Osteoblast (primary cell): ENCODE data around the gene COL24A1. TPM values are rescaled to one million over a fixed set of nuclear protein-coding genes. Genes with fewer than 3 reads are reported as not detected.
"Not testable (repeated sequence)": the region's sequence is repeated elsewhere in the genome, so short reads cannot be mapped to it uniquely, and the experiment has no call there.

Source experiments
- DNase-seq: peaks from one replicate; pipeline ENCODE4 v3.0.0; 2011; ENCODE audit warnings: low spot score, mixed read lengths; ENCODE audit not compliant: insufficient read length; ENCODE audit errors: missing footprints
- H2AFZ ChIP-seq: 2 replicates; pipeline ENCODE4 v1.6.0; 2011; ENCODE audit warnings: mild to moderate bottlenecking, low read length
- H3K27ac ChIP-seq: 2 replicates; pipeline ENCODE4 v1.5.1; 2011; ENCODE audit warnings: mild to moderate bottlenecking, low read depth, low read length, moderate library complexity
- H3K27me3 ChIP-seq: 2 replicates; pipeline ENCODE4 v1.6.0; 2012; ENCODE audit warnings: mild to moderate bottlenecking, control low read depth, inconsistent platforms, low read length, moderate library complexity; ENCODE audit not compliant: insufficient read depth
- H3K36me3 ChIP-seq: 2 replicates; pipeline ENCODE4 v1.5.1; 2011; ENCODE audit warnings: mild to moderate bottlenecking, low read length, control low read depth, moderate library complexity; ENCODE audit not compliant: insufficient read depth
- H3K4me1 ChIP-seq: 2 replicates; pipeline ENCODE4 v1.5.1; 2011; ENCODE audit warnings: mild to moderate bottlenecking, low read length, control low read depth, moderate library complexity; ENCODE audit not compliant: insufficient read depth
- H3K4me2 ChIP-seq: 2 replicates; pipeline ENCODE4 v1.6.0; 2011; ENCODE audit warnings: mild to moderate bottlenecking, low read length; ENCODE audit not compliant: insufficient read depth
- H3K4me3 ChIP-seq: fragments of 200-600 bp; sonication (generic); 3 replicates; pipeline ENCODE4 v1.5.1; 2012; ENCODE audit warnings: mild to moderate bottlenecking, low read length, inconsistent platforms; ENCODE audit not compliant: insufficient read depth
- H3K79me2 ChIP-seq: 2 replicates; pipeline ENCODE4 v1.6.0; 2012; ENCODE audit warnings: mild to moderate bottlenecking, low read length, control low read depth, inconsistent platforms; ENCODE audit not compliant: insufficient read depth
- H3K9me3 ChIP-seq: 2 replicates; pipeline ENCODE4 v1.5.1; 2011; ENCODE audit warnings: low read depth, low read length, control low read depth
- H4K20me1 ChIP-seq: 2 replicates; pipeline ENCODE4 v1.6.0; 2012; ENCODE audit warnings: mild to moderate bottlenecking, low read length, control low read depth; ENCODE audit not compliant: insufficient read depth
- total RNA-seq: library from RNA; depleted of rRNA; stranded (reverse); fragments of >200 nt; gene quantifications from 2 replicates; pipeline ENCODE4 v1.2.3, GENCODE V29; 2012
- TF ChIP-seq, protein P1 (sequence below): IDR thresholded peaks from 2 replicates; pipeline ENCODE4 v1.5.1; 2011; ENCODE audit warnings: mild to moderate bottlenecking, low read depth, low read length, moderate library complexity; ENCODE audit errors: extremely low read depth

The COL24A1 gene
- total RNA-seq, 1 donor = 1.1 TPM

DNA sequence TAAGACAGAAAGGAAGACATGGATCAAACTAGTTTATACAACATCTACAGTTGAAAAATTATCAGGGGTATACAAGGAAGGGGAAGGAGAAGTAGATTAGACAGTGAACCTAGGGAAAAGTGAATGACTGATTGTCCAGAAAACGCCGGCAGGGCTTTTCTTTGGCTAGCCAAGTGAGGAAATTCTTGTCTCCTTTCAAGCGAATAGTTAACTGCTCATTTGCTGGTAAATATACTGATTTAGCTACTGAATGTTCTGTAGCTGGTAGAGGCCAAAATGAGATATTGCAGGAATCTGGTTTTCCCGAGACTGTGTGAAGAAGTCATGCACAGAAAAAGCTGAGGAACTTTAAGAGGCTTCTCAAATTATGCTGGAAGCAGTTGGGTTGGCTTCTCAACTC lies 319.8 kb downstream of the COL24A1 start:
- DNase-seq = no peak
- H3K36me3 ChIP-seq = no peaks in the 10 kb centered on the region
- no peak overlapping the region for H2AFZ ChIP-seq
- H3K27ac ChIP-seq = no peak overlapping the region
- H3K4me1 ChIP-seq = no peaks in the 10 kb centered on the region
- no peaks in the 10 kb centered on the region for H3K9me3 ChIP-seq
- no peaks in the 10 kb centered on the region for H4K20me1 ChIP-seq
- H3K27me3 ChIP-seq = peaks cover 3% of the 10 kb centered on the region
- no peak overlapping the region for H3K4me3 ChIP-seq
- TF ChIP-seq, protein P1, sequence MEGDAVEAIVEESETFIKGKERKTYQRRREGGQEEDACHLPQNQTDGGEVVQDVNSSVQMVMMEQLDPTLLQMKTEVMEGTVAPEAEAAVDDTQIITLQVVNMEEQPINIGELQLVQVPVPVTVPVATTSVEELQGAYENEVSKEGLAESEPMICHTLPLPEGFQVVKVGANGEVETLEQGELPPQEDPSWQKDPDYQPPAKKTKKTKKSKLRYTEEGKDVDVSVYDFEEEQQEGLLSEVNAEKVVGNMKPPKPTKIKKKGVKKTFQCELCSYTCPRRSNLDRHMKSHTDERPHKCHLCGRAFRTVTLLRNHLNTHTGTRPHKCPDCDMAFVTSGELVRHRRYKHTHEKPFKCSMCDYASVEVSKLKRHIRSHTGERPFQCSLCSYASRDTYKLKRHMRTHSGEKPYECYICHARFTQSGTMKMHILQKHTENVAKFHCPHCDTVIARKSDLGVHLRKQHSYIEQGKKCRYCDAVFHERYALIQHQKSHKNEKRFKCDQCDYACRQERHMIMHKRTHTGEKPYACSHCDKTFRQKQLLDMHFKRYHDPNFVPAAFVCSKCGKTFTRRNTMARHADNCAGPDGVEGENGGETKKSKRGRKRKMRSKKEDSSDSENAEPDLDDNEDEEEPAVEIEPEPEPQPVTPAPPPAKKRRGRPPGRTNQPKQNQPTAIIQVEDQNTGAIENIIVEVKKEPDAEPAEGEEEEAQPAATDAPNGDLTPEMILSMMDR = no peak
- no peaks in the 10 kb centered on the region for H3K79me2 ChIP-seq
- no peak overlapping the region for H3K4me2 ChIP-seq

DNA sequence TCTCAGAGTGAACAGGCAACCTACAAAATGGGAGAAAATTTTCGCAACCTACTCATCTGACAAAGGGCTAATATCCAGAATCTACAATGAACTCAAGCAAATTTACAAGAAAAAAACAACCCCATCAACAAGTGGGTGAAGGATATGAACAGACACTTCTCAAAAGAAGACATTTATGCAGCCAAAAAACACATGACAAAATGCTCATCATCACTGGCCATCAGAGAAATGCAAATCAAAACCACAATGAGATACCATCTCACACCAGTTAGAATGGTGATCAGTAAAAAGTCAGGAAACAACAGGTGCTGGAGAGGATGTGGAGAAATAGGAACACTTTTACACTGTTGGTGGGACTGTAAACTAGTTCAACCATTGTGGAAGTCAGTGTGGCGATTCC lies 323.4 kb downstream of the COL24A1 start:
- DNase-seq, H4K20me1 ChIP-seq, H3K4me1 ChIP-seq, H3K36me3 ChIP-seq, H3K79me2 ChIP-seq, H3K27me3 ChIP-seq, H3K4me2 ChIP-seq, H3K27ac ChIP-seq, H3K4me3 ChIP-seq, H3K9me3 ChIP-seq, H2AFZ ChIP-seq: not testable (repeated sequence)

DNA sequence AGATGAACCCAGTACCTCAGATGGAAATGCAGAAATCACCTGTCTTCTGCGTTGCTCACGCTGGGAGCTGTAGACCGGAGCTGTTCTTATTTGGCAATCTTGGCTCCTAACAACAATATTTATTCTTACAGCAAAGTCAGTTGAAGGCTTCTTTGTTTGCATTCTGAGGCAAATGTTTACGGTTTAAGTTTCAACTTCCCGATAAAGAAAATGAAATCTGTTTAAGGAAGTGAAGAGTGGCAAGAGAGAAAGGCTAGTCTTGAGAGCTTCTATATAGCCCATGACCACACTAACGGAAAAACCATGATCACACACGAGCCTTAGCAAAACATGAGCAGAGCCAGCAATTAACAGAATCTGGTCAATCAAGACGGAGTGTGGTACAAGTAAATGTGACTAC lies 325.7 kb downstream of the COL24A1 start:
- DNase-seq = no peak
- Histone ChIP-seq H3K27ac (no peak overlapping the region), H2AFZ (no peak overlapping the region)

DNA sequence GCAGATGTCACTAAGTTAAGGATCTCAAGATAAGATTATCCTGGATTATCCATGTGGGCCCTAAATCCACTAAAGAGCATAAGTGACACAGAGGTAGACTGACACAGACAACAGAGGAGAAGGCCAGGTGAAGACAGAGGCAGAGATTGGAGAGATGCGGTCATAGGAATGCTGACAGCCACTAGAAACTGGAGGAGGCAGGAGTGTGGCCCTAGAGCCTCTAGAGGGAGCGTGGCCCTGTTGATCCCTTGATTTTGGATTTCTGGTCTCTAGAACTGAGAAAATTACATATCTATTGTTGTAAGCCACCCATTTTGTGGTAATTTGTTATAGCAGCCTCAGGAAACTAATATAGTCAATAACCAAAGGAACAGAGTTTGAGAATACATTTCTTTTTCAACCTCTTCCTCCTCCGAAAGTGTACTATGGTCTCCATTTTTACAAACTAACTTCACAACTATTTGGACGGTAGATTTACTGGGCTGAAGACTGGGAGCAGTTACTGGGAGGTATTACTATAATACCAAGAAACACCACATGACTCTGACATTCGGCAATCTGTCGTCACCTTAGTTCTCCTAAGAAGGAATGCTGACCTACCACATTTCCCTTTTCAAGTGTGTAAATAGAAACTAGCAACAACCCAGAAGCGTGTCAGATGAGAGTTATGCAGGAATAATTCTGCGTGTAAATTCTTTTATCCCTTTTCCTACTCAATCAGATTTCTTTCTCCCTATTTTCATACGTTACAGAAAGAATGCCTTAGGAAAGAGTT lies 332.3 kb downstream of the COL24A1 start:
- no peaks in the 10 kb centered on the region for H3K36me3 ChIP-seq
- no peaks in the 10 kb centered on the region for H4K20me1 ChIP-seq
- TF ChIP-seq, protein P1 = no peak
- H3K4me2 ChIP-seq = no peak overlapping the region
- H3K27ac ChIP-seq = no peak overlapping the region
- no peaks in the 10 kb centered on the region for H3K9me3 ChIP-seq
- H3K4me3 ChIP-seq = no peak overlapping the region
- H3K4me1 ChIP-seq = no peaks in the 10 kb centered on the region
- no peaks in the 10 kb centered on the region for H3K79me2 ChIP-seq
- no peak overlapping the region for H2AFZ ChIP-seq
- no peak for DNase-seq
- no peaks in the 10 kb centered on the region for H3K27me3 ChIP-seq

More for the DNA sequence above, 325.7 kb downstream of the COL24A1 start:
- Histone ChIP-seq H3K36me3 (no peaks in the 10 kb centered on the region), H3K4me1 (no peaks in the 10 kb centered on the region), H3K9me3 (no peaks in the 10 kb centered on the region), H3K4me3 (no peak overlapping the region), H3K79me2 (no peaks in the 10 kb centered on the region), H3K4me2 (no peak overlapping the region), H4K20me1 (no peaks in the 10 kb centered on the region), H3K27me3 (no peaks in the 10 kb centered on the region)
- TF ChIP-seq, protein P1 = no peak
